Coronary artery (tissue), 2 donors: ENCODE measurements around the gene GPSM1.

Experiments
- DNase-seq: peaks from one replicate; pipeline ENCODE4 v3.0.0-alpha.2; 2017; ENCODE audit warnings: low spot score
- H3K27ac ChIP-seq, 2 donors: fragments of 200-600 bp; sonication (generic); one replicate each; pipeline ENCODE4 v1.5.1; 2016 to 2019
- H3K4me3 ChIP-seq: fragments of 200-600 bp; sonication (generic); 2 replicates; pipeline ENCODE4 v1.5.1; 2016; ENCODE audit warnings: mild to moderate bottlenecking, moderate library complexity
- TF ChIP-seq, protein P1 (sequence below): fragments of 200-600 bp; sonication (generic); IDR thresholded peaks from one replicate; pipeline ENCODE4 v1.5.1; 2019; ENCODE audit warnings: antibody characterized with exemption

GPSM1 gene

GRCh38 chr9:136368190-136368589, 40.9 kb downstream of the GPSM1 start:
- H3K27ac ChIP-seq = no peak overlapping the region
- DNase-seq = no peak
- TF ChIP-seq, protein P1, sequence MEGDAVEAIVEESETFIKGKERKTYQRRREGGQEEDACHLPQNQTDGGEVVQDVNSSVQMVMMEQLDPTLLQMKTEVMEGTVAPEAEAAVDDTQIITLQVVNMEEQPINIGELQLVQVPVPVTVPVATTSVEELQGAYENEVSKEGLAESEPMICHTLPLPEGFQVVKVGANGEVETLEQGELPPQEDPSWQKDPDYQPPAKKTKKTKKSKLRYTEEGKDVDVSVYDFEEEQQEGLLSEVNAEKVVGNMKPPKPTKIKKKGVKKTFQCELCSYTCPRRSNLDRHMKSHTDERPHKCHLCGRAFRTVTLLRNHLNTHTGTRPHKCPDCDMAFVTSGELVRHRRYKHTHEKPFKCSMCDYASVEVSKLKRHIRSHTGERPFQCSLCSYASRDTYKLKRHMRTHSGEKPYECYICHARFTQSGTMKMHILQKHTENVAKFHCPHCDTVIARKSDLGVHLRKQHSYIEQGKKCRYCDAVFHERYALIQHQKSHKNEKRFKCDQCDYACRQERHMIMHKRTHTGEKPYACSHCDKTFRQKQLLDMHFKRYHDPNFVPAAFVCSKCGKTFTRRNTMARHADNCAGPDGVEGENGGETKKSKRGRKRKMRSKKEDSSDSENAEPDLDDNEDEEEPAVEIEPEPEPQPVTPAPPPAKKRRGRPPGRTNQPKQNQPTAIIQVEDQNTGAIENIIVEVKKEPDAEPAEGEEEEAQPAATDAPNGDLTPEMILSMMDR = no peak
- H3K4me3 ChIP-seq = no peak overlapping the region

DNA sequence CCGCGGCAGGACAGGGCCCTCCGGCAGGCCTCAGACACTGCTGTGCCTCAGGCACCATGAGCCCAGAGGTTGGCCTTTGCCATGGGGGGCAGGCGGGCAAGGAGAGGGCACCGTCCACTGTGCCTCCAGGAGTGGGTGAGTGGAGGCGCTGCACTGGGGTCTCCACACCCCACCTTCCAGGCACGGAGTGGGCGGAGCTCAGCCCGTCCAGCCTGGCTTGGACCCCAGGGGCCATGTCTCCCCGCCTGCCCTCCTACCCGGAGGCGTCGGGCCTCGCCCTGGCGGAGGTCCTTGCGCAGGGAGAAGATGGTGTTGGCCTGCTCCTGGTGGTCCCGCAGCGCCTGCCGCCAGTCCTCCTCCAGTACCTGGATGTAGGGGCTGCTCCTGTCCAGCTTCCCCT, 42.7 kb downstream of the GPSM1 start:
- no peak for DNase-seq
- Histone ChIP-seq H3K4me3 (no peak overlapping the region), H3K27ac (no peak overlapping the region)
- TF ChIP-seq, protein P1 = no peak

DNA sequence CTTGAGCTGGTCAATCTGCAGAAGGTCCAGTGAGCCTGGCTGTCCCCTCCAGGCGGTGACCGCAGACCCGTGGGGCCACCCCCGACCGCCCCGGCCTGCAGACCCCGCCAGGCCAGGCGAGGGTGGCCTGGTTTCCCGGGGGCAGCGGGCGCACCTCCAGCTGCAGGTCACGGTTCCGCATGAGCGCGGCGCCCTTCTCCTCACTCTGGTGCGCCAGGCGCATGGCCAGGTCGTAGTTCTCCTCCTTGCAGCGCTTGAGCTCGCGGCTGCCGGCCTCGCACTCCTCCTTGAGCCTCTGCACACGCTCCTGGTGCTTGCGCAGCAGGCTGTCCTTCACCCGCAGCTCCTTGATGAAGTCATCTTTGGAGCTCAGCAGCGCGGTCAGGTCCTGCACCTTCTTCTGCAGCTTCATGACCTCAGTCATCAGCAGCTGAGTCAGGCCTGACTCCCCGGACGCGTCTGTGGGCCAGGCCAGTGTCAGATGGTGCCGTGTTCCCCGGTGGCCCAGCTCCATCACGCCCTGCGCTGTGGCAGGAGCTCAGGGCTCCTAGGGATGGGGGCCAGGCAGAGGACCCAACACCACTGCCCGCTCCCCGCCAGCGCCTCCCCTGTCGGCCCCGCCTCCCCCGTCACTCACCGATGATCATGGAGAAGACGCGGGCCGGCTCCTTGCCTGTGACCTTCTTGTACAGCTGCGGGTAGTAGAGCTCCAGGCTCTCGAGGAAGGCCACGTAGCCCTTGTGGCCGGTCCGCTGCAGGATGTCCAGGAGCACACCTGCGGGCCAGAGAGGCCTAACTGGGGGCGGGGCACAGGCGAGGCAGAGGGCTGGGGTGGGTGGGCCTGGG, 43.6 kb downstream of the GPSM1 start:
- no peak for DNase-seq
- H3K27ac ChIP-seq = no peak overlapping the region

GRCh38 chr9:136371533-136371880, 44.2 kb downstream of the GPSM1 start:
- TF ChIP-seq, protein P1 = no peak
- Histone ChIP-seq H3K27ac (no peak overlapping the region), H3K4me3 (no peak overlapping the region)
- no peak for DNase-seq

More for the DNA sequence above, 43.6 kb downstream of the GPSM1 start:
- TF ChIP-seq, protein P1 = no peak
- no peak overlapping the region for H3K4me3 ChIP-seq

GRCh38 chr9:136372006-136372405, 44.7 kb downstream of the GPSM1 start:
- Histone ChIP-seq H3K4me3 (peak overlapping the region; percentile 61), H3K27ac (peak overlapping the region in 1 of 2 donors; percentile 41)
- TF ChIP-seq, protein P1 = no peak
- DNase-seq = no peak

- TF ChIP-seq, protein P1 = no peak
- Histone ChIP-seq H3K4me3 (peak overlapping the region; percentile 61), H3K27ac (peak overlapping the region in 1 of 2 donors; percentile 41)
- DNase-seq = no peak
Observed at GRCh38 chr9:136372561-136373299, 45.4 kb downstream of the GPSM1 start.
